ENCODE data around the gene FDXR.

Gene FDXR

GRCh38 chr17:74868251-74868907 is 4.4 kb downstream of the FDXR start:
- Histone ChIP-seq H2BK120ac (ENCODE audit: low read depth, low read length) (no peak overlapping the region), H3K4ac (ENCODE audit: low read depth, low read length) (no peak overlapping the region), H2BK5ac (ENCODE audit: low read length) (no peak overlapping the region), H3K27ac (ENCODE audit: low read depth, low read length) (no peak overlapping the region), H4K5ac (ENCODE audit: low read length) (no peak overlapping the region), H2BK15ac (replicated peaks; ENCODE audit: low read depth) (no peak overlapping the region), H2AK5ac (ENCODE audit: low read length) (no peak overlapping the region), H3K79me2 (ENCODE audit: control insufficient read depth, insufficient read depth, low read length) (no peaks in the 10 kb centered on the region), H3K23ac (ENCODE audit: low read length) (no peak overlapping the region), H4K8ac (ENCODE audit: low read depth, low read length) (no peak overlapping the region), H3K56ac (ENCODE audit: low read length) (no peak overlapping the region), H3K9ac (ENCODE audit: low read length) (no peak overlapping the region), H3K4me3 (ENCODE audit: low read length) (no peak overlapping the region), H3K27me3 (ENCODE audit: insufficient read depth, low read length, poor library complexity) (no peaks in the 10 kb centered on the region), H3K18ac (ENCODE audit: low read length) (no peak overlapping the region), H3K36me3 (ENCODE audit: control insufficient read depth, insufficient read depth, low read length) (no peaks in the 10 kb centered on the region), H3K4me2 (ENCODE audit: low read length) (no peak overlapping the region), H3K79me1 (ENCODE audit: low read length) (no peaks in the 10 kb centered on the region), H3K4me1 (ENCODE audit: control insufficient read depth, low read depth, low read length) (peaks cover 5% of the 10 kb centered on the region)
- WGBS (ENCODE audit: extremely low coverage, insufficient coverage, low lambda C conversion rate): no CpG with 5 or more reads among the region's 12 CpGs
- no peak for DNase-seq

- H3K36me3 ChIP-seq (ENCODE audit: control insufficient read depth, insufficient read depth, low read length): no peaks in the 10 kb centered on the region
Observed at GRCh38 chr17:74866198-74866835, 6.5 kb downstream of the FDXR start.

DNA sequence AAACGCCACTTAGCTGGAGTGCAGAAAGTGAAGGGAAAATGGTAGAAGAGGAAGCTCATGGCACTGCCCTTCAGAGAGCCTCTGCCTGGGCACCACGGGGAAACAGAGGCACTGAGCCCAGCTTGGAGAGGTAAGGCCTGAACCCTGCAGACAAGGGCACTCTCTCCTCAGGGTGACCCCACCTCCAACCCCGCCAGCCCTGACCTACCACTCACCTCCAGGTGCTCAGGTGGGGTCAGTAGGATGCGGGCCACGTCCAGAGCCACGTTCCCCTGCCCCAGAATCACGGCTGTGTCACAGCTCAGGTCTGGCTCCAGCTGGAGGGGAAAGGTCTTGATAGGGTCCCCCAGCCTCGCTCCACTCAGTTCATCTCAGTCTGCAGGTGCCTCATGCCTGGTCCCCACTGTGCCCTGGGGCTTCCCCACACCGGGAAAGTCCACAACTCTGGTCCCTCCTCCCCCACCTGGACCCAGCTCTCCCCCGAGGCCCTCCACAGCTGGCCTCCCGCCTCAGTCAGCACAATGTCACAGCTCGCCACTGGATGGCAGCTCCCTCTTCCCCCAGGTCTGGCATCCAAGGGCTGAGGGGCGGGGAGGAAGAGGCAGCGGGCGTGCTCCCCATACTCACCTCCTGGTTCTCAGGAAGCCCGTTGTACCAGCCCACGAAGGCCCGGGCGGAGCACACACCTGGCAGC is 7.1 kb downstream of the FDXR start:
- WGBS (ENCODE audit: extremely low coverage, insufficient coverage, low lambda C conversion rate): no CpG with 5 or more reads among the region's 19 CpGs
- Histone ChIP-seq H3K27ac (ENCODE audit: low read depth, low read length) (no peak overlapping the region), H3K4ac (ENCODE audit: low read depth, low read length) (no peak overlapping the region), H3K56ac (ENCODE audit: low read length) (no peak overlapping the region), H3K79me1 (ENCODE audit: low read length) (no peaks in the 10 kb centered on the region), H3K4me1 (ENCODE audit: control insufficient read depth, low read depth, low read length) (no peaks in the 10 kb centered on the region), H3K4me3 (ENCODE audit: low read length) (no peak overlapping the region), H2BK5ac (ENCODE audit: low read length) (no peak overlapping the region), H3K18ac (ENCODE audit: low read length) (no peak overlapping the region), H3K9ac (ENCODE audit: low read length) (no peak overlapping the region), H4K8ac (ENCODE audit: low read depth, low read length) (no peak overlapping the region), H3K27me3 (ENCODE audit: insufficient read depth, low read length, poor library complexity) (peaks cover 11% of the 10 kb centered on the region), H2BK120ac (ENCODE audit: low read depth, low read length) (no peak overlapping the region), H3K79me2 (ENCODE audit: control insufficient read depth, insufficient read depth, low read length) (no peaks in the 10 kb centered on the region), H2AK5ac (ENCODE audit: low read length) (no peak overlapping the region), H3K4me2 (ENCODE audit: low read length) (no peak overlapping the region), H3K23ac (ENCODE audit: low read length) (no peak overlapping the region), H3K36me3 (ENCODE audit: control insufficient read depth, insufficient read depth, low read length) (no peaks in the 10 kb centered on the region), H4K5ac (ENCODE audit: low read length) (no peak overlapping the region), H2BK15ac (replicated peaks; ENCODE audit: low read depth) (no peak overlapping the region)
- peak; percentile 40 for DNase-seq

More at GRCh38 chr17:74866198-74866835, 6.5 kb downstream of the FDXR start:
- no peak overlapping the region for H2AK5ac ChIP-seq (ENCODE audit: low read length)
- no peaks in the 10 kb centered on the region for H3K79me2 ChIP-seq (ENCODE audit: control insufficient read depth, insufficient read depth, low read length)
- H3K56ac ChIP-seq (ENCODE audit: low read length): no peak overlapping the region
- peaks cover 5% of the 10 kb centered on the region for H3K27me3 ChIP-seq (ENCODE audit: insufficient read depth, low read length, poor library complexity)
- no CpG with 5 or more reads among the region's 19 CpGs for WGBS (ENCODE audit: extremely low coverage, insufficient coverage, low lambda C conversion rate)
- no peak overlapping the region for H2BK5ac ChIP-seq (ENCODE audit: low read length)
- no peak for DNase-seq
- no peaks in the 10 kb centered on the region for H3K79me1 ChIP-seq (ENCODE audit: low read length)
- H2BK120ac ChIP-seq (ENCODE audit: low read depth, low read length): no peak overlapping the region
- no peak overlapping the region for H3K9ac ChIP-seq (ENCODE audit: low read length)
- no peak overlapping the region for H3K23ac ChIP-seq (ENCODE audit: low read length)
- no peak overlapping the region for H3K27ac ChIP-seq (ENCODE audit: low read depth, low read length)
- H3K4me3 ChIP-seq (ENCODE audit: low read length): no peak overlapping the region
- H3K4me2 ChIP-seq (ENCODE audit: low read length): no peak overlapping the region
- no peak overlapping the region for H3K4ac ChIP-seq (ENCODE audit: low read depth, low read length)
- H4K5ac ChIP-seq (ENCODE audit: low read length): no peak overlapping the region
- H3K18ac ChIP-seq (ENCODE audit: low read length): no peak overlapping the region
- no peak overlapping the region for H4K8ac ChIP-seq (ENCODE audit: low read depth, low read length)
- no peaks in the 10 kb centered on the region for H3K4me1 ChIP-seq (ENCODE audit: control insufficient read depth, low read depth, low read length)
- no peak overlapping the region for H2BK15ac ChIP-seq (replicated peaks; ENCODE audit: low read depth)

GRCh38 chr17:74864866-74865395 is 7.9 kb downstream of the FDXR start:
- no peak overlapping the region for H2BK15ac ChIP-seq (replicated peaks; ENCODE audit: low read depth)

DNA sequence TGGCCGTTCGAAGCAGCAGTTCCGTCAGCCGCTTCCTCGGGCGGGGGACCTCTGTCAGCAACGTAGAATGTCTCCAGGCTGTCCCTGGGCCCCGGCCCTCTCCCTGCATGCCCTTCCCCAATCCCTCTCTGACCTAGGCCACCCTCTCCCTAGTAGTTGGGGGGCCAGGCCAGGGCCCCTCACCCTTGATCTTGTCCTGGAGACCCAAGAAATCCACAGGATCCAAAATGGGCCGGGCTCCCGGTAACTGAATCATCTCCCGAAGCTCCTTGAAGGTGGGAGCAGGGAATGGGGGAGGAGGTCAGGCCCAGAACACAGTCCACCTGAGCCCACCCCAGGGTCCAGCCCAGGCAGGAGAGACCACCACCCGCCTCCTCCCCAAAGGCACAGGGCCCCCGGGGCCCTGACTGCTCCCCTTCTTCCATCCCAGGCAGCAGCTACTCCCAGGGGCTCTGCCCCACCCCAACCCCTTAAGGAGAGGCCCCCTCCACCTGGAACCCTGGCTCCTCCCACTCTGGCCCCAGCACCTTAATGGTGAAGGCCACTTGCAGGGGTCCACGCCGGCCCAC is 8.4 kb downstream of the FDXR start:
- Histone ChIP-seq H2BK120ac (ENCODE audit: low read depth, low read length) (no peak overlapping the region), H2BK5ac (ENCODE audit: low read length) (no peak overlapping the region), H3K4me1 (ENCODE audit: control insufficient read depth, low read depth, low read length) (no peaks in the 10 kb centered on the region), H4K5ac (ENCODE audit: low read length) (no peak overlapping the region), H2BK15ac (replicated peaks; ENCODE audit: low read depth) (no peak overlapping the region), H3K4me3 (ENCODE audit: low read length) (no peak overlapping the region), H2AK5ac (ENCODE audit: low read length) (no peak overlapping the region), H3K18ac (ENCODE audit: low read length) (no peak overlapping the region), H3K79me1 (ENCODE audit: low read length) (no peaks in the 10 kb centered on the region), H3K23ac (ENCODE audit: low read length) (no peak overlapping the region), H3K4me2 (ENCODE audit: low read length) (no peak overlapping the region), H4K8ac (ENCODE audit: low read depth, low read length) (no peak overlapping the region), H3K4ac (ENCODE audit: low read depth, low read length) (no peak overlapping the region), H3K9ac (ENCODE audit: low read length) (no peak overlapping the region), H3K36me3 (ENCODE audit: control insufficient read depth, insufficient read depth, low read length) (no peaks in the 10 kb centered on the region), H3K27me3 (ENCODE audit: insufficient read depth, low read length, poor library complexity) (peaks cover 21% of the 10 kb centered on the region), H3K79me2 (ENCODE audit: control insufficient read depth, insufficient read depth, low read length) (no peaks in the 10 kb centered on the region), H3K27ac (ENCODE audit: low read depth, low read length) (no peak overlapping the region), H3K56ac (ENCODE audit: low read length) (no peak overlapping the region)
- WGBS (ENCODE audit: extremely low coverage, insufficient coverage, low lambda C conversion rate): no CpG with 5 or more reads among the region's 15 CpGs
- no peak for DNase-seq

More at GRCh38 chr17:74864866-74865395, 7.9 kb downstream of the FDXR start:
- Histone ChIP-seq H3K4ac (ENCODE audit: low read depth, low read length) (no peak overlapping the region), H3K4me2 (ENCODE audit: low read length) (no peak overlapping the region), H2BK5ac (ENCODE audit: low read length) (no peak overlapping the region), H3K4me3 (ENCODE audit: low read length) (no peak overlapping the region), H2BK120ac (ENCODE audit: low read depth, low read length) (no peak overlapping the region), H3K23ac (ENCODE audit: low read length) (no peak overlapping the region), H4K5ac (ENCODE audit: low read length) (no peak overlapping the region), H3K9ac (ENCODE audit: low read length) (no peak overlapping the region), H4K8ac (ENCODE audit: low read depth, low read length) (no peak overlapping the region), H3K56ac (ENCODE audit: low read length) (no peak overlapping the region), H3K79me2 (ENCODE audit: control insufficient read depth, insufficient read depth, low read length) (no peaks in the 10 kb centered on the region), H3K79me1 (ENCODE audit: low read length) (no peaks in the 10 kb centered on the region), H3K27me3 (ENCODE audit: insufficient read depth, low read length, poor library complexity) (peaks cover 18% of the 10 kb centered on the region), H3K27ac (ENCODE audit: low read depth, low read length) (no peak overlapping the region), H3K18ac (ENCODE audit: low read length) (no peak overlapping the region), H3K4me1 (ENCODE audit: control insufficient read depth, low read depth, low read length) (no peaks in the 10 kb centered on the region), H3K36me3 (ENCODE audit: control insufficient read depth, insufficient read depth, low read length) (no peaks in the 10 kb centered on the region), H2AK5ac (ENCODE audit: low read length) (no peak overlapping the region)
- peak; percentile 79 for DNase-seq
- no CpG with 5 or more reads among the region's 11 CpGs for WGBS (ENCODE audit: extremely low coverage, insufficient coverage, low lambda C conversion rate)

Data from mesendoderm (in vitro differentiated cells).